Fibroblast of lung (primary cell): ENCODE data around the gene TUBGCP6. TPM values are rescaled to one million over a fixed set of nuclear protein-coding genes. Genes with fewer than 3 reads are reported as not detected.
A peak's percentile ranks its signal among the peaks of the same experiment; 100 is the strongest.
"Not testable (repeated sequence)": the region's sequence is repeated elsewhere in the genome, so short reads cannot be mapped to it uniquely, and the experiment has no call there.

Experiments
- DNase-seq, 2 donors: peaks; one replicate each; pipeline versions ENCODE4 v3.0.0 to v3.0.0-alpha.2; 2010; ENCODE audit warnings: low read depth in 2 of 2
- H2AFZ ChIP-seq: 2 replicates; pipeline ENCODE4 v1.5.1; 2012; ENCODE audit warnings: low read length, control low read depth, inconsistent platforms
- H3K27ac ChIP-seq: 2 replicates; pipeline ENCODE4 v1.5.1; 2011; ENCODE audit warnings: low read length, control low read depth; ENCODE audit not compliant: insufficient read depth
- H3K27me3 ChIP-seq: 2 replicates; pipeline ENCODE4 v1.5.1; 2011; ENCODE audit warnings: mild to moderate bottlenecking, low read length; ENCODE audit not compliant: control insufficient read depth, insufficient read depth
- H3K36me3 ChIP-seq: 2 replicates; pipeline ENCODE4 v1.5.1; 2011; ENCODE audit warnings: low read length; ENCODE audit not compliant: control insufficient read depth, insufficient read depth
- H3K4me1 ChIP-seq: 2 replicates; pipeline ENCODE4 v1.5.1; 2011; ENCODE audit warnings: low read length; ENCODE audit not compliant: control insufficient read depth, insufficient read depth; ENCODE audit errors: extremely low read depth
- H3K4me2 ChIP-seq: 2 replicates; pipeline ENCODE4 v1.5.1; 2011; ENCODE audit warnings: low read length, control low read depth; ENCODE audit not compliant: insufficient read depth; ENCODE audit errors: extremely low read depth
- H3K4me3 ChIP-seq, 4 experiments: fragments of 200-600 bp in 1 of 4; sonication (generic) in 1 of 4; replicated peaks in 1 of 4; 2 replicates each; pipeline ENCODE4 v1.5.1; 2011 to 2016; ENCODE audit warnings: low read length in 4 of 4, low read depth in 3 of 4, mild to moderate bottlenecking in 3 of 4, control low read depth in 2 of 4, inconsistent platforms in 1 of 4, mixed read lengths in 1 of 4; ENCODE audit not compliant: insufficient read depth in 1 of 4; ENCODE audit errors: control extremely low read depth in 1 of 4
- H3K79me2 ChIP-seq: 2 replicates; pipeline ENCODE4 v1.5.1; 2012; ENCODE audit warnings: mild to moderate bottlenecking, low read length, inconsistent platforms; ENCODE audit not compliant: control insufficient read depth, insufficient read depth
- H3K9ac ChIP-seq: 2 replicates; pipeline ENCODE4 v1.5.1; 2011; ENCODE audit warnings: mild to moderate bottlenecking, low read length, control low read depth; ENCODE audit not compliant: insufficient read depth
- H3K9me3 ChIP-seq: 2 replicates; pipeline ENCODE4 v1.5.1; 2012; ENCODE audit warnings: low read depth, low read length; ENCODE audit not compliant: control insufficient read depth, insufficient read depth
- H4K20me1 ChIP-seq: 2 replicates; pipeline ENCODE4 v1.5.1; 2011; ENCODE audit warnings: low read length; ENCODE audit not compliant: control insufficient read depth, insufficient read depth; ENCODE audit errors: extremely low read depth
- EZH2 ChIP-seq: IDR thresholded peaks from 2 replicates; pipeline ENCODE4 v1.5.1; 2012; ENCODE audit warnings: low read length, control low read depth, mild to moderate bottlenecking; ENCODE audit errors: missing control alignments
- polyA plus RNA-seq, 2 donors: library from polyadenylated mRNA; depleted of rRNA in 1 of 2; stranded (reverse) in 1 of 2; unstranded in 1 of 2; fragments of >200 nt; gene quantifications; 2 replicates each; pipeline ENCODE4 v1.2.1, GENCODE V29; 2011 to 2012; ENCODE audit warnings: missing spikeins in 1 of 2
- total RNA-seq: library from RNA; depleted of rRNA; stranded (reverse); fragments of >200 nt; gene quantifications from 2 replicates; pipeline ENCODE4 v1.2.1, GENCODE V29; 2014
- TF ChIP-seq, protein P1 (sequence below), 2 donors: IDR thresholded peaks in 1 of 2; conservative IDR thresholded peaks in 1 of 2; 1 replicate in 1 of 2; 2 replicates in 1 of 2; pipeline ENCODE4 v1.5.1; 2011 to 2012; ENCODE audit warnings: low read length in 2 of 2, control low read depth in 1 of 2, inconsistent platforms in 1 of 2, low read depth in 1 of 2, mild to moderate bottlenecking in 1 of 2

TUBGCP6 gene
- total and polyA plus RNA-seq, 2 donors (not counting 1 experiment from before 2014, with no cell fraction given) = 6.7 to 23.8 TPM

DNA sequence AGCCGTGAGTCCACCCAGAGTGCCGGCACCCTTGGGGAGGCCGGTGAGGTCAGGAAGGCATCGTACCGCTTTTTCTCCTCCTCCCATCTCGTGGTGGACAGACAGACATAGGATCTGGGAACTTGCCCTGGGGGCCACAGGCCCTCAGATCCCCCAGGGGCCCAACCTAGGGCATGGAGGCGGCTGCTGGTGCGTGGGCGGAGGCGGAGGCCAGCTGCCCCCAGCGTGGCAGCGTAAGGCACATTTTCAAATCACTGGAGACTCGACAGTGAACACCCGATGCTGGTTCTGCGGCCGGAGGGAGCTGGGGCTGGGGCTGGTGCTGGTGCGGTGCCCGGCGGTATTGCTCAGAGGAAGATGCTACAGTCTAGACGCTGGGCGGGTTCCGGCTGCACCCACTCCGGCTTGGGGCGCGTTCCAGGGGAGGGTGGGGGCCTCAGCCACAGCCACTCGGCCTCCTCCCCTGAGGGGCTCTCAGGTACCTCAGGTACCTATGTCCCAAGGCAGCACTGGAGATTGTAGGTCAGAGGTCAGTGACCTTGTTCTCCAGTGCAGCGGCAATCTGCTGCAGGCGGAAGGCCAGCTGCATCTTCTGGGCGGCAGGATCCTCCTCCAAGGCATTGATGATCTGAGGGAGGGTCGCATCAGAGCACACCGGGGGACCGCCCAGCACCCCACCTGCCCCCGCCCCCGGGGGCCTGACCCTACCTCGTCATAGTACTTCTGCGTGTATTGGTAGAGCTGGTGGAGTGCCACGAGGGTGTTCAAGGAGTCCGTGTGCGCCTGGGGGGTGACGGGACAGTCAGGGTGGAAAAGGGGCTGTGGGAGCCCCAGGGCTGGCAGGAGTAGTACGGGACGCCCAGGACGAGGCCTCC is 30.6 kb upstream of the TUBGCP6 start:
- peaks cover 10% of the 10 kb centered on the region for H3K4me1 ChIP-seq
- no peak overlapping the region for H3K27ac ChIP-seq
- H3K4me3 ChIP-seq = no peak overlapping the region
- H3K9ac ChIP-seq = no peak overlapping the region
- H3K9me3 ChIP-seq = no peaks in the 10 kb centered on the region
- no peak overlapping the region for H3K4me2 ChIP-seq
- H3K36me3 ChIP-seq = peaks cover 49% of the 10 kb centered on the region
- H4K20me1 ChIP-seq = no peaks in the 10 kb centered on the region
- H3K27me3 ChIP-seq = no peaks in the 10 kb centered on the region
- H2AFZ ChIP-seq = no peak overlapping the region
- no peak for DNase-seq
- peaks cover 1% of the 10 kb centered on the region for H3K79me2 ChIP-seq
- TF ChIP-seq, protein P1, sequence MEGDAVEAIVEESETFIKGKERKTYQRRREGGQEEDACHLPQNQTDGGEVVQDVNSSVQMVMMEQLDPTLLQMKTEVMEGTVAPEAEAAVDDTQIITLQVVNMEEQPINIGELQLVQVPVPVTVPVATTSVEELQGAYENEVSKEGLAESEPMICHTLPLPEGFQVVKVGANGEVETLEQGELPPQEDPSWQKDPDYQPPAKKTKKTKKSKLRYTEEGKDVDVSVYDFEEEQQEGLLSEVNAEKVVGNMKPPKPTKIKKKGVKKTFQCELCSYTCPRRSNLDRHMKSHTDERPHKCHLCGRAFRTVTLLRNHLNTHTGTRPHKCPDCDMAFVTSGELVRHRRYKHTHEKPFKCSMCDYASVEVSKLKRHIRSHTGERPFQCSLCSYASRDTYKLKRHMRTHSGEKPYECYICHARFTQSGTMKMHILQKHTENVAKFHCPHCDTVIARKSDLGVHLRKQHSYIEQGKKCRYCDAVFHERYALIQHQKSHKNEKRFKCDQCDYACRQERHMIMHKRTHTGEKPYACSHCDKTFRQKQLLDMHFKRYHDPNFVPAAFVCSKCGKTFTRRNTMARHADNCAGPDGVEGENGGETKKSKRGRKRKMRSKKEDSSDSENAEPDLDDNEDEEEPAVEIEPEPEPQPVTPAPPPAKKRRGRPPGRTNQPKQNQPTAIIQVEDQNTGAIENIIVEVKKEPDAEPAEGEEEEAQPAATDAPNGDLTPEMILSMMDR (conservative IDR thresholded peaks at IDR 0.05 in 1 of 2, IDR thresholded peaks at IDR 0.05 in 1 of 2; ENCODE audit: low read depth in 1 of 2, low read length in 2 of 2) = no peak
- no peak for TF ChIP-seq EZH2

DNA sequence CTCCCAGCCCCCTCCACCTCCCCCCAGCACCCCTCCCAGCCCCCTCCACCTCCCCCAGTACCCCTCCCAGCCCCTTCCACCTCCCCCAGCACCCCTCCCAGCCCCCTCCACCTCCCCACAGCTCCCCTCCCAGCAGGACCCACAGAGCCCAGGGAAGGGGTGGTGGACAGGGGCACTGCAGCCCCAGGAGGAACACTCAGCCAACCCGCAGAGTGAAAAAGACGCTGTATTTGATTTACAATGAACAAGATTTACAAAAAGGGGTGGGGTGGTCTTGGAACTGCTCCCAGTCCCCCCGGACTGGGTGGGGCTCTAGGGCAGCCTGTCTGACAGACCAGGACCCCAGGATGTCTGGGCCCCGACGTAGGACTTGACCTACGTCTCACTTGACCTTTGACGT is 29.9 kb upstream of the TUBGCP6 start:
- peaks cover 1% of the 10 kb centered on the region for H3K79me2 ChIP-seq
- no peak overlapping the region for H3K4me2 ChIP-seq
- H3K27ac ChIP-seq = no peak overlapping the region
- H2AFZ ChIP-seq = no peak overlapping the region
- no peaks in the 10 kb centered on the region for H4K20me1 ChIP-seq
- DNase-seq = no peak
- no peaks in the 10 kb centered on the region for H3K27me3 ChIP-seq
- no peaks in the 10 kb centered on the region for H3K9me3 ChIP-seq
- no peak overlapping the region for H3K9ac ChIP-seq
- H3K36me3 ChIP-seq = peaks cover 42% of the 10 kb centered on the region
- H3K4me1 ChIP-seq = peaks cover 10% of the 10 kb centered on the region
- H3K4me3 ChIP-seq = no peak overlapping the region
- TF ChIP-seq, protein P1 (conservative IDR thresholded peaks at IDR 0.05 in 1 of 2, IDR thresholded peaks at IDR 0.05 in 1 of 2; ENCODE audit: low read depth in 1 of 2, low read length in 2 of 2) = no peak
- no peak for TF ChIP-seq EZH2

- DNase-seq = peak; percentile 59 to 74
These were observed 29.5 kb upstream of the TUBGCP6 start for GRCh38 chr22:50274311-50274710.

GRCh38 chr22:50273781-50274180 is 29.0 kb upstream of the TUBGCP6 start:
- not testable (repeated sequence) for H3K27me3 ChIP-seq, H3K9ac ChIP-seq, H3K4me1 ChIP-seq, H3K4me2 ChIP-seq, H4K20me1 ChIP-seq, H3K4me3 ChIP-seq, H3K79me2 ChIP-seq, DNase-seq, H3K27ac ChIP-seq, H2AFZ ChIP-seq, H3K9me3 ChIP-seq
- peaks cover 36% of the 10 kb centered on the region for H3K36me3 ChIP-seq

More at GRCh38 chr22:50274311-50274710, 29.5 kb upstream of the TUBGCP6 start:
- Histone ChIP-seq H3K4me2 (no peak overlapping the region), H4K20me1 (no peaks in the 10 kb centered on the region), H3K9ac (no peak overlapping the region), H3K79me2 (peaks cover 1% of the 10 kb centered on the region), H3K4me1 (peaks cover 10% of the 10 kb centered on the region), H3K27ac (no peak overlapping the region), H3K27me3 (no peaks in the 10 kb centered on the region), H2AFZ (no peak overlapping the region), H3K36me3 (peaks cover 38% of the 10 kb centered on the region), H3K9me3 (no peaks in the 10 kb centered on the region), H3K4me3 (no peak overlapping the region)
- no peak for TF ChIP-seq EZH2
- TF ChIP-seq, protein P1 (conservative IDR thresholded peaks at IDR 0.05 in 1 of 2, IDR thresholded peaks at IDR 0.05 in 1 of 2; ENCODE audit: low read depth in 1 of 2, low read length in 2 of 2) = peak in 1 of 2 donors; percentile 42
